HG03280 (cell line): Measurements from ENCODE around the gene CAMSAP1.
"Not testable (repeated sequence)": the region's sequence is repeated elsewhere in the genome, so short reads cannot be mapped to it uniquely, and the experiment has no call there.

ENCODE experiments used
- ATAC-seq: cut with Tn5 transposase; IDR thresholded peaks from one replicate; pipeline ENCODE4 v1.9.1; 2021; ENCODE audit warnings: mild to moderate bottlenecking, moderate library complexity; ENCODE audit not compliant: unreplicated experiment

Gene CAMSAP1

GRCh38 chr9:135907431-135908092 lies at the start of gene CAMSAP1:
Gene CAMSAP1 (minus strand): TSS chr9:135907546. CDS start chr9:135907159, 387 bp downstream.
- peak; percentile 76 for ATAC-seq

- no peak for ATAC-seq
Observed at GRCh38 chr9:135956802-135957174, 49.4 kb upstream of the CAMSAP1 start.

- no peak for ATAC-seq
Observed at GRCh38 chr9:135955934-135956801, 48.8 kb upstream of the CAMSAP1 start.

GRCh38 chr9:135952664-135953206 lies 45.4 kb upstream of the CAMSAP1 start:
- ATAC-seq = no peak

- no peak for ATAC-seq
Observed at GRCh38 chr9:135951889-135952663, 44.7 kb upstream of the CAMSAP1 start.

- ATAC-seq = not testable (repeated sequence)
Observed at GRCh38 chr9:135951310-135951709, 44.0 kb upstream of the CAMSAP1 start.

GRCh38 chr9:135950841-135951240 lies 43.5 kb upstream of the CAMSAP1 start:
- not testable (repeated sequence) for ATAC-seq

- ATAC-seq = no peak
Observed at GRCh38 chr9:135950135-135950682, 42.9 kb upstream of the CAMSAP1 start.

GRCh38 chr9:135949501-135950134 lies 42.3 kb upstream of the CAMSAP1 start:
- ATAC-seq = no peak

GRCh38 chr9:135948968-135949367 lies 41.6 kb upstream of the CAMSAP1 start:
- ATAC-seq = no peak

- no peak for ATAC-seq
Observed at GRCh38 chr9:135948446-135948845, 41.1 kb upstream of the CAMSAP1 start.

- ATAC-seq = no peak
Observed at GRCh38 chr9:135947582-135947981, 40.2 kb upstream of the CAMSAP1 start.

- ATAC-seq = not testable (repeated sequence)
Observed at GRCh38 chr9:135947105-135947504, 39.8 kb upstream of the CAMSAP1 start.

- no peak for ATAC-seq
Observed at GRCh38 chr9:135946392-135946994, 39.1 kb upstream of the CAMSAP1 start.

- no peak for ATAC-seq
Observed at GRCh38 chr9:135945969-135946368, 38.6 kb upstream of the CAMSAP1 start.

- ATAC-seq = no peak
Observed at GRCh38 chr9:135944444-135945252, 37.3 kb upstream of the CAMSAP1 start.

GRCh38 chr9:135943604-135944003 lies 36.3 kb upstream of the CAMSAP1 start:
- ATAC-seq = not testable (repeated sequence)

- ATAC-seq = no peak
Observed at GRCh38 chr9:135941288-135941995, 34.1 kb upstream of the CAMSAP1 start.
